Neural progenitor cell (in vitro differentiated cells): ENCODE results near the gene CDK3. TPM values are rescaled to one million over a fixed set of nuclear protein-coding genes. Genes with fewer than 3 reads are reported as not detected.

Source experiments
- DNase-seq: peaks from one replicate; pipeline ENCODE4 v3.0.0-alpha.2; 2016; ENCODE audit warnings: low spot score
- H2AFZ ChIP-seq: fragments of 200-600 bp; sonication (generic); replicated peaks from 2 replicates; pipeline ENCODE4 v1.6.1; 2016; ENCODE audit warnings: antibody characterized with exemption
- H3F3A ChIP-seq: fragments of 200-600 bp; sonication (generic); 2 replicates; pipeline ENCODE4 v1.6.1; 2016; ENCODE audit warnings: antibody characterized with exemption, low read depth
- H3K27ac ChIP-seq: fragments of 200-600 bp; sonication (generic); 2 replicates; pipeline ENCODE4 v1.5.1; 2016; ENCODE audit warnings: mild to moderate bottlenecking
- H3K27me3 ChIP-seq: fragments of 200-600 bp; sonication (generic); 2 replicates; pipeline ENCODE4 v1.6.1; 2016; ENCODE audit warnings: mild to moderate bottlenecking, moderate library complexity
- H3K36me3 ChIP-seq: fragments of 200-600 bp; sonication (generic); 2 replicates; pipeline ENCODE4 v1.5.1; 2016
- H3K4me1 ChIP-seq: fragments of 200-600 bp; sonication (generic); 2 replicates; pipeline ENCODE4 v1.6.1; 2016; ENCODE audit warnings: mixed run types
- H3K4me2 ChIP-seq: fragments of 200-600 bp; sonication (generic); 2 replicates; pipeline ENCODE4 v1.6.1; 2016
- H3K4me3 ChIP-seq: fragments of 200-600 bp; sonication (generic); 2 replicates; pipeline ENCODE4 v1.5.1; 2016
- H3K79me2 ChIP-seq: fragments of 200-600 bp; sonication (generic); 2 replicates; pipeline ENCODE4 v1.6.1; 2016; ENCODE audit warnings: low read depth
- H3K9ac ChIP-seq: fragments of 200-600 bp; sonication (generic); 2 replicates; pipeline ENCODE4 v1.6.1; 2016
- H3K9me3 ChIP-seq: fragments of 200-600 bp; sonication (generic); 2 replicates; pipeline ENCODE4 v1.5.1; 2016; ENCODE audit warnings: low read depth
- H4K20me1 ChIP-seq: fragments of 200-600 bp; sonication (generic); 2 replicates; pipeline ENCODE4 v1.6.1; 2016; ENCODE audit warnings: low read depth
- H3K27ac Mint-ChIP-seq: 3 replicates; pipeline ENCODE4 v1.8.0; 2021; ENCODE audit warnings: mixed read lengths
- H3K27me3 Mint-ChIP-seq: 2 replicates; pipeline ENCODE4 v1.8.0; 2022; ENCODE audit warnings: low read depth, mild to moderate bottlenecking, inconsistent platforms, moderate library complexity, mixed read lengths; ENCODE audit not compliant: insufficient read depth
- H3K36me3 Mint-ChIP-seq: 3 replicates; pipeline ENCODE4 v1.8.0; 2021; ENCODE audit warnings: mixed read lengths
- H3K4me1 Mint-ChIP-seq: 3 replicates; pipeline ENCODE4 v1.8.0; 2021; ENCODE audit warnings: mixed read lengths
- H3K4me3 Mint-ChIP-seq: 3 replicates; pipeline ENCODE4 v1.8.0; 2021; ENCODE audit warnings: mild to moderate bottlenecking, moderate library complexity, mixed read lengths
- H3K9me3 Mint-ChIP-seq: 3 replicates; pipeline ENCODE4 v1.8.0; 2020; ENCODE audit warnings: mixed read lengths
- CTCF ChIP-seq: fragments of 200-600 bp; sonication (generic); IDR thresholded peaks from 2 replicates; pipeline ENCODE4 v1.5.1; 2017; ENCODE audit warnings: antibody characterized with exemption, mild to moderate bottlenecking
- EZH2 ChIP-seq: fragments of 200-600 bp; sonication (generic); IDR thresholded peaks from 2 replicates; pipeline ENCODE4 v1.6.1; 2017; ENCODE audit warnings: antibody characterized with exemption, mild to moderate bottlenecking, moderate library complexity
- EZH2phosphoT487 ChIP-seq: fragments of 200-600 bp; sonication (generic); IDR thresholded peaks from 2 replicates; pipeline ENCODE4 v1.6.1; 2017; ENCODE audit warnings: antibody characterized with exemption
- total RNA-seq: library from RNA; depleted of rRNA; stranded (reverse); fragments of >200 nt; gene quantifications from 2 replicates; pipeline ENCODE4 v1.2.3, GENCODE V29; 2015; ENCODE audit warnings: low replicate concordance

Gene CDK3
- total RNA-seq, 1 donor from 2014 or later = 3.0 TPM

- no peaks in the 10 kb centered on the region for H3K36me3 ChIP-seq
- H3K27me3 ChIP-seq = no peaks in the 10 kb centered on the region
- H3K36me3 Mint-ChIP-seq = peaks cover 32% of the 10 kb centered on the region
- peak overlapping the region; percentile 24 for H3K4me2 ChIP-seq
- peaks cover 18% of the 10 kb centered on the region for H3K4me1 ChIP-seq
- peak; percentile 46 for DNase-seq
- TF ChIP-seq EZH2 (no peak), CTCF (no peak), EZH2phosphoT487 (no peak)
- no peak overlapping the region for H3K9ac ChIP-seq
- H3K4me3 ChIP-seq = no peak overlapping the region
- H4K20me1 ChIP-seq = no peaks in the 10 kb centered on the region
- H3K9me3 ChIP-seq = no peaks in the 10 kb centered on the region
- peaks cover 30% of the 10 kb centered on the region for H3F3A ChIP-seq
- H3K27ac ChIP-seq = no peak overlapping the region
- peak overlapping the region; percentile 72 for H3K27ac Mint-ChIP-seq
- H3K4me3 Mint-ChIP-seq = no peak overlapping the region
- H3K4me1 Mint-ChIP-seq = peaks cover 11% of the 10 kb centered on the region
- peaks cover 3% of the 10 kb centered on the region for H3K27me3 Mint-ChIP-seq
- H3K79me2 ChIP-seq = no peaks in the 10 kb centered on the region
- no peak overlapping the region for H2AFZ ChIP-seq
- H3K9me3 Mint-ChIP-seq = peaks cover 2% of the 10 kb centered on the region
These were observed 36.0 kb downstream of the CDK3 start for GRCh38 chr17:76036497-76037261.

- no peak overlapping the region for H3K4me3 Mint-ChIP-seq
- H3K4me2 ChIP-seq = no peak overlapping the region
- no peak for DNase-seq
- H3K27me3 Mint-ChIP-seq = peaks cover 3% of the 10 kb centered on the region
- no peaks in the 10 kb centered on the region for H3K79me2 ChIP-seq
- no peak overlapping the region for H2AFZ ChIP-seq
- peaks cover 34% of the 10 kb centered on the region for H3F3A ChIP-seq
- H3K36me3 ChIP-seq = no peaks in the 10 kb centered on the region
- no peaks in the 10 kb centered on the region for H4K20me1 ChIP-seq
- H3K4me1 ChIP-seq = peaks cover 18% of the 10 kb centered on the region
- TF ChIP-seq EZH2phosphoT487 (no peak), EZH2 (no peak), CTCF (no peak)
- H3K4me1 Mint-ChIP-seq = peaks cover 11% of the 10 kb centered on the region
- H3K27ac ChIP-seq = peak overlapping the region; percentile 71
- no peak overlapping the region for H3K27ac Mint-ChIP-seq
- no peaks in the 10 kb centered on the region for H3K27me3 ChIP-seq
- no peak overlapping the region for H3K4me3 ChIP-seq
- no peak overlapping the region for H3K9ac ChIP-seq
- H3K36me3 Mint-ChIP-seq = peaks cover 32% of the 10 kb centered on the region
- H3K9me3 ChIP-seq = no peaks in the 10 kb centered on the region
- no peaks in the 10 kb centered on the region for H3K9me3 Mint-ChIP-seq
These were observed 37.4 kb downstream of the CDK3 start for GRCh38 chr17:76038050-76038449.

- peaks cover 9% of the 10 kb centered on the region for H3K4me1 Mint-ChIP-seq
- no peaks in the 10 kb centered on the region for H3K9me3 ChIP-seq
- no peaks in the 10 kb centered on the region for H4K20me1 ChIP-seq
- no peak for DNase-seq
- H3K36me3 Mint-ChIP-seq = peaks cover 41% of the 10 kb centered on the region
- H3K4me3 Mint-ChIP-seq = no peak overlapping the region
- no peaks in the 10 kb centered on the region for H3K9me3 Mint-ChIP-seq
- H3F3A ChIP-seq = peaks cover 34% of the 10 kb centered on the region
- no peaks in the 10 kb centered on the region for H3K27me3 ChIP-seq
- H3K9ac ChIP-seq = no peak overlapping the region
- H3K4me3 ChIP-seq = no peak overlapping the region
- no peak overlapping the region for H3K27ac ChIP-seq
- TF ChIP-seq EZH2 (no peak), EZH2phosphoT487 (no peak), CTCF (no peak)
- H3K4me1 ChIP-seq = peaks cover 18% of the 10 kb centered on the region
- H3K4me2 ChIP-seq = no peak overlapping the region
- H3K79me2 ChIP-seq = no peaks in the 10 kb centered on the region
- H3K36me3 ChIP-seq = no peaks in the 10 kb centered on the region
- no peaks in the 10 kb centered on the region for H3K27me3 Mint-ChIP-seq
- no peak overlapping the region for H2AFZ ChIP-seq
- no peak overlapping the region for H3K27ac Mint-ChIP-seq
These were observed 38.5 kb downstream of the CDK3 start for GRCh38 chr17:76039121-76039520.
